Activated effector memory CD4-positive, alpha-beta T cell treated with Interleukin-2 at 50 U/mL for 16 hours (primary cell): Measurements from ENCODE around the gene SCD.
"Not testable (repeated sequence)": the region's sequence is repeated elsewhere in the genome, so short reads cannot be mapped to it uniquely, and the experiment has no call there.

Experiments used
- DNase-seq: peaks from one replicate; pipeline ENCODE4 v3.0.0-alpha.2; 2020

SCD gene

GRCh38 chr10:100362570-100363496, 15.8 kb downstream of the SCD start:
- DNase-seq: no peak

GRCh38 chr10:100364175-100364574, 17.1 kb downstream of the SCD start:
- no peak for DNase-seq

GRCh38 chr10:100364735-100365391, 17.8 kb downstream of the SCD start:
- no peak for DNase-seq

- no peak for DNase-seq
Measured at GRCh38 chr10:100368721-100369120, 21.7 kb downstream of the SCD start.

DNA sequence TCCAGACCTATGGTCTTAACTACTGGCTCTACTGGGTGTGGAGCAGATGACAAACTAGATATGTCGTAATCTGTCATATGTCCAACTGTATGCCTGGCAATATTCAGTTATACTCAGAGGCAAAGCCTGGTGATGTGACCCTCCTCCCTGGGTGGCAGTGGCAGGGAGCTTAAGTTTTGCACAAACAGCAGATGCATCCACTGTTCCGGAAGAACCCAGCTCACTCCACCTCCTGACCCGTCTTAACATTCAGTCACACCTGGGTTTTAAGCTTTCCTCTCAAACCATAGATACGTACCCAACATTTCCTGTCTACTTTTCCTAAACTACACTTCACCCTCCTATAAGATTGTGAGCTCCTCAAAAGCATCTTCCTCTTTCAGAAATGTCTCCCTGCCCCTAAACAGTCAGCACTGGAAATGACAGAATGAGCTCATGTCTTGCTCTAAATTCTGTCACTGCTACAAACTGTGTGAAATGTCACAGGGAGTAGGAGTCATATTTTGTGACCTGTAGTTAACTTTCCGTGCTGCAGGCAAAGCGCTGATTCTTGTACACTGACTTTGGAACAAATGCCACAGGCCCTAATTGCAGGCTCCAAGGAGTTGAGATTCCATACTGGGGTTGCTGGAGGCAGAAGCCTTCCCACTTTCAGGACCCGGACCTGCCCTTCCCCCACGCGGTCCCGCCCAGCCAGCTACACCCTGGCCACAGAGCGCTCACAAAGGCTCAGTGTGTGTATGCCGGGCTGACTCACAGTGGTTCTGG, 23.9 kb downstream of the SCD start:
- peak; percentile 29 for DNase-seq

- DNase-seq: no peak
Measured at GRCh38 chr10:100371482-100372027, 24.5 kb downstream of the SCD start.

DNA sequence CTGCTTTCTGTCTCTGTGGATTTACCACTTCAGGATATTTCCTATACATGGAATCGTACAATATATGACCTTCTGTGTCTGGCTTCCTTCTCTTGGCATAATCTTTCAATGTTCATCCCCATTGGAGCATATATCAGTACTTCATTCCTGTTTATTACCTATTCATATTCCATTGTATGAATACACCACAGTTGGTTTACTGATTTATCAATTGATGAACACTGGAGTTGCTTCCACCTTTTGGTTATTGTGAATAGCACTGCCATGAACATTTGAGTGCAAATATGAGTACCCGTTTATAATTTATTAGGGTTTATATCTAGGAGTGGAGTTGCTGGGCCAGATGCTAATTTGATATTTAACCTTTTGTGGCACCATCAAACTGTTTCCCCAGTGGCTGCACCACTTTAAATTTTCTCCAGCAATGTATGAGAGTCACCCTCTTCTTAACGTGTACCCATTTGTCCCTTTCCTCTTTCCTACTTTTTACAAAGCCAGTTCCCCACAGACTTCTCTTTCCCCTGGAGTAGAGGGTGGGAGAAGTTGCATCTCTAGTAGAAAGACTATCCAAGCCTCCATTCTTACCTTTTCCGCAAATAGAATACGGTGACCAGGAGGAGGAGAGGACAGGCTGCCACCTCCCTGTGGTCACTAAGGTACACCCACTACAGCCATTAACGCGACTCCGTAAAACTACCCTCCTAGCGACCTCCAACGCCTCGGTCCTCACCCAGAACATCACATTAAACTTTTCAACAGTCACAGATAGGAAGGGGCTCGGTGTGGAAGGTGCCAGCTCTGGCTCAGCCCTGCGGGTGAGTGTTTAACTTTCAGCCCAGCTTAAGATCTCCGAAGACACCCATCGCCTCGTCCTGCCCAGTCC, 25.6 kb downstream of the SCD start:
- no peak for DNase-seq

- peak; percentile 59 for DNase-seq
Measured at GRCh38 chr10:100373298-100374199, 26.5 kb downstream of the SCD start.

DNA sequence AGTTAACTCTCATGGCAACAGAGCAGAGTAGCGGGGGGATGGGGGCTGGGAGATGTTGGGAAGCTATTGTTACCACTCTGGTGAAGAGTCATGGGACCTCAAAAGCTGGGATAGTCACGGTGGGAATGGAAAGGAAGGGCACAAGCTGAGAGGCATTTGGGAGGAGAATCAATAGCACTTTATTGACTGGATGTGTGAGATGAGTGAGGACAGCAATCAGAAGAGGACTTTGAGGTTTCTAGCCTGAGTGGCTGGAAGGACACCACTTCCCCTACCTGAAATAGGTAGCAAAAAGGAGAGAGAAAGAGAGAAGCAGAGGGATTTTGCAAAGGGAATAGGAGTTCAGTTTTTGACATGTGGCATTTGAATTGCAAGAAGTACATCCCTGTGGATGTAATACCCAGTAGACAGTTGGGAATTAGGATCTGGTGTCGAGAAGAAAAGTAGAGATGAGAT, 27.2 kb downstream of the SCD start:
- DNase-seq: no peak

GRCh38 chr10:100374677-100375353, 27.8 kb downstream of the SCD start:
- not testable (repeated sequence) for DNase-seq

DNA sequence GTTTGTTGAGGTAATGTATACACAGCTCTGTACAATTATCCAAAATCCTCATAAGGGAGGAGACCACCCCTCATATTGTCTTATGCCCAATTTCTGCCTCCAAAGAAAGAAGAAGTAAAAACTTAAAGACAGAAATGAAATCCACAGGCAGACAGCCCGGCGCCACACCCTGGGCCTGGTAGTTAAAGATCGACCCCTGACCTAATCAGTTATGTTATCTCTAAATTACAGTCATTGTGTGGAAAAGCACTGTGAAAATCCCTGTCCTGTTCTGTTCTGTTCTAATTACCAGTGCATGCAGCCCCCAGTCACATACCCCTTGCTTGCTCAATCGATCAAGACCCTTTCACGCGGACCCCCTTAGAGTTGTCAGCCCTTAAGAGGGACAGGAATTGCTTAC, 29.6 kb downstream of the SCD start:
- DNase-seq: not testable (repeated sequence)

DNA sequence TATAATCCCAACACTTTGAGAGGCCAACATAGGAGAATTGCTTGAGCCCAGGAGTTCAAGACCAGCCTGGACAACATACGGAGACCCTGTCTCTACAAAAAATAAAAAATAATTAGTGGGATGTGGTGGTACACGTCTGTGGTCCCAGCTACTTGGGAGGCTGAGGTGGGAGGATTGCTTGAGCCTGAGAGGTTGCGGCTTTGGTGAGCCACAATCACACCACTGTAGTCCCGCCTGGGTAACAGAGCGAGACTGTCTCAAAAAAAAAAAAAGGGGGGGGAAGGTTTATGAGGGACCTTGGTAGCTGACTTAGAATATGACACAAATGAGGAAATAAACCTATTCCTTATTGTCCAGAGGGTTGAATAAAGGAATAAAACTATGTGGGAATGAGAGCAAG, 30.8 kb downstream of the SCD start:
- DNase-seq: no peak

DNA sequence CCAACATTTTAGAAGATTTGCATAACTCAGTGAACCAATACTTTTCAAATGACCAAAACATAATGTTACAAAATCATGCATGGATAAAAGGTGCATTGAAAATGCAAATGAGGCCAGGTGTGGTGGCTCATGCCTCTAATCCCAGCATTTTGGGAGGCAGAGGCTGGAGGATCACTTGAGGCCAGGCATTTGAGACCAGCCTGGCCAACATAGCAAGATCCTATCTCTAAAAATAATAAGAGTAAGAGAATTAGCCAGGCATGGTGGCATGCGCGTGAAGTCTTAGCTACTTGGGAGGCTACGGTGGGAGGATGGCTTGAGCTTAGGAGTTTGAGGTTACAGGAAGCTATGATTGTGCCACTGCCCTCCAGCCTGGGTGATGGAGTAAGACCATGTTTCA, 33.4 kb downstream of the SCD start:
- no peak for DNase-seq

GRCh38 chr10:100382553-100382952, 35.5 kb downstream of the SCD start:
- no peak for DNase-seq

GRCh38 chr10:100383251-100383650, 36.2 kb downstream of the SCD start:
- DNase-seq: no peak

- DNase-seq: no peak
Measured at GRCh38 chr10:100391163-100392002, 44.4 kb downstream of the SCD start.

- DNase-seq: no peak
Measured at GRCh38 chr10:100392686-100393003, 45.6 kb downstream of the SCD start.

- no peak for DNase-seq
Measured at GRCh38 chr10:100395626-100396025, 48.6 kb downstream of the SCD start.

- no peak for DNase-seq
Measured at GRCh38 chr10:100396605-100397004, 49.6 kb downstream of the SCD start.
